ENCODE results near the gene CHD6.

DNA sequence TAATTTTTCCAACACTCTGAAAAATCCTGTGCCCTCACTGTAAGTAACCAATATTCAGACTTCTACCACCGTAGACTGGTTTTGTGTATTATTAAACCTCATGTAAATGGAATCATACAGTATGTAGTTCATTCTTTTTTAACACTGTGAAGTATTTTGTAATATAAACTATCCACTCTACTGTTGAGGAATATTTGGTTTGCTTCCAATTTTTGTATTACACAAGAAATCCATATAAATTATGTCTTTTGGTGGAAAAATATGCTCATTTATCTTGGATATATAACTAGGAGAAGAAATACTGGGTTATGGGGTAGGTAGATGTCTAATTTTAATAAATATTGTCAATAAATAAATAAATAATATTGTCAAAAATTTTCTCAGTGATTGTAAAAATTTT, 116.8 kb downstream of the CHD6 start:
- TF ChIP-seq, protein P1, sequence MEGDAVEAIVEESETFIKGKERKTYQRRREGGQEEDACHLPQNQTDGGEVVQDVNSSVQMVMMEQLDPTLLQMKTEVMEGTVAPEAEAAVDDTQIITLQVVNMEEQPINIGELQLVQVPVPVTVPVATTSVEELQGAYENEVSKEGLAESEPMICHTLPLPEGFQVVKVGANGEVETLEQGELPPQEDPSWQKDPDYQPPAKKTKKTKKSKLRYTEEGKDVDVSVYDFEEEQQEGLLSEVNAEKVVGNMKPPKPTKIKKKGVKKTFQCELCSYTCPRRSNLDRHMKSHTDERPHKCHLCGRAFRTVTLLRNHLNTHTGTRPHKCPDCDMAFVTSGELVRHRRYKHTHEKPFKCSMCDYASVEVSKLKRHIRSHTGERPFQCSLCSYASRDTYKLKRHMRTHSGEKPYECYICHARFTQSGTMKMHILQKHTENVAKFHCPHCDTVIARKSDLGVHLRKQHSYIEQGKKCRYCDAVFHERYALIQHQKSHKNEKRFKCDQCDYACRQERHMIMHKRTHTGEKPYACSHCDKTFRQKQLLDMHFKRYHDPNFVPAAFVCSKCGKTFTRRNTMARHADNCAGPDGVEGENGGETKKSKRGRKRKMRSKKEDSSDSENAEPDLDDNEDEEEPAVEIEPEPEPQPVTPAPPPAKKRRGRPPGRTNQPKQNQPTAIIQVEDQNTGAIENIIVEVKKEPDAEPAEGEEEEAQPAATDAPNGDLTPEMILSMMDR (conservative IDR thresholded peaks at IDR 0.05; ENCODE audit: low read depth in 2 of 2), result no peak
- TF ChIP-seq POLR2AphosphoS5 (IDR thresholded peaks at IDR 0.05; ENCODE audit: low read depth) (no peak), EZH2 (IDR thresholded peaks at IDR 0.05; ENCODE audit: low read depth, unreplicated experiment) (no peak), JUNB (IDR thresholded peaks at IDR 0.05; ENCODE audit: unreplicated experiment) (no peak), EZH2phosphoT487 (IDR thresholded peaks at IDR 0.05; ENCODE audit: unreplicated experiment) (no peak), ZNF114 (CRISPR knock-in tag; IDR thresholded peaks at IDR 0.05) (no peak)
- TF ChIP-seq, protein P2, sequence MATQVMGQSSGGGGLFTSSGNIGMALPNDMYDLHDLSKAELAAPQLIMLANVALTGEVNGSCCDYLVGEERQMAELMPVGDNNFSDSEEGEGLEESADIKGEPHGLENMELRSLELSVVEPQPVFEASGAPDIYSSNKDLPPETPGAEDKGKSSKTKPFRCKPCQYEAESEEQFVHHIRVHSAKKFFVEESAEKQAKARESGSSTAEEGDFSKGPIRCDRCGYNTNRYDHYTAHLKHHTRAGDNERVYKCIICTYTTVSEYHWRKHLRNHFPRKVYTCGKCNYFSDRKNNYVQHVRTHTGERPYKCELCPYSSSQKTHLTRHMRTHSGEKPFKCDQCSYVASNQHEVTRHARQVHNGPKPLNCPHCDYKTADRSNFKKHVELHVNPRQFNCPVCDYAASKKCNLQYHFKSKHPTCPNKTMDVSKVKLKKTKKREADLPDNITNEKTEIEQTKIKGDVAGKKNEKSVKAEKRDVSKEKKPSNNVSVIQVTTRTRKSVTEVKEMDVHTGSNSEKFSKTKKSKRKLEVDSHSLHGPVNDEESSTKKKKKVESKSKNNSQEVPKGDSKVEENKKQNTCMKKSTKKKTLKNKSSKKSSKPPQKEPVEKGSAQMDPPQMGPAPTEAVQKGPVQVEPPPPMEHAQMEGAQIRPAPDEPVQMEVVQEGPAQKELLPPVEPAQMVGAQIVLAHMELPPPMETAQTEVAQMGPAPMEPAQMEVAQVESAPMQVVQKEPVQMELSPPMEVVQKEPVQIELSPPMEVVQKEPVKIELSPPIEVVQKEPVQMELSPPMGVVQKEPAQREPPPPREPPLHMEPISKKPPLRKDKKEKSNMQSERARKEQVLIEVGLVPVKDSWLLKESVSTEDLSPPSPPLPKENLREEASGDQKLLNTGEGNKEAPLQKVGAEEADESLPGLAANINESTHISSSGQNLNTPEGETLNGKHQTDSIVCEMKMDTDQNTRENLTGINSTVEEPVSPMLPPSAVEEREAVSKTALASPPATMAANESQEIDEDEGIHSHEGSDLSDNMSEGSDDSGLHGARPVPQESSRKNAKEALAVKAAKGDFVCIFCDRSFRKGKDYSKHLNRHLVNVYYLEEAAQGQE (IDR thresholded peaks at IDR 0.05; ENCODE audit: unreplicated experiment), result no peak
- TF ChIP-seq, protein P3, sequence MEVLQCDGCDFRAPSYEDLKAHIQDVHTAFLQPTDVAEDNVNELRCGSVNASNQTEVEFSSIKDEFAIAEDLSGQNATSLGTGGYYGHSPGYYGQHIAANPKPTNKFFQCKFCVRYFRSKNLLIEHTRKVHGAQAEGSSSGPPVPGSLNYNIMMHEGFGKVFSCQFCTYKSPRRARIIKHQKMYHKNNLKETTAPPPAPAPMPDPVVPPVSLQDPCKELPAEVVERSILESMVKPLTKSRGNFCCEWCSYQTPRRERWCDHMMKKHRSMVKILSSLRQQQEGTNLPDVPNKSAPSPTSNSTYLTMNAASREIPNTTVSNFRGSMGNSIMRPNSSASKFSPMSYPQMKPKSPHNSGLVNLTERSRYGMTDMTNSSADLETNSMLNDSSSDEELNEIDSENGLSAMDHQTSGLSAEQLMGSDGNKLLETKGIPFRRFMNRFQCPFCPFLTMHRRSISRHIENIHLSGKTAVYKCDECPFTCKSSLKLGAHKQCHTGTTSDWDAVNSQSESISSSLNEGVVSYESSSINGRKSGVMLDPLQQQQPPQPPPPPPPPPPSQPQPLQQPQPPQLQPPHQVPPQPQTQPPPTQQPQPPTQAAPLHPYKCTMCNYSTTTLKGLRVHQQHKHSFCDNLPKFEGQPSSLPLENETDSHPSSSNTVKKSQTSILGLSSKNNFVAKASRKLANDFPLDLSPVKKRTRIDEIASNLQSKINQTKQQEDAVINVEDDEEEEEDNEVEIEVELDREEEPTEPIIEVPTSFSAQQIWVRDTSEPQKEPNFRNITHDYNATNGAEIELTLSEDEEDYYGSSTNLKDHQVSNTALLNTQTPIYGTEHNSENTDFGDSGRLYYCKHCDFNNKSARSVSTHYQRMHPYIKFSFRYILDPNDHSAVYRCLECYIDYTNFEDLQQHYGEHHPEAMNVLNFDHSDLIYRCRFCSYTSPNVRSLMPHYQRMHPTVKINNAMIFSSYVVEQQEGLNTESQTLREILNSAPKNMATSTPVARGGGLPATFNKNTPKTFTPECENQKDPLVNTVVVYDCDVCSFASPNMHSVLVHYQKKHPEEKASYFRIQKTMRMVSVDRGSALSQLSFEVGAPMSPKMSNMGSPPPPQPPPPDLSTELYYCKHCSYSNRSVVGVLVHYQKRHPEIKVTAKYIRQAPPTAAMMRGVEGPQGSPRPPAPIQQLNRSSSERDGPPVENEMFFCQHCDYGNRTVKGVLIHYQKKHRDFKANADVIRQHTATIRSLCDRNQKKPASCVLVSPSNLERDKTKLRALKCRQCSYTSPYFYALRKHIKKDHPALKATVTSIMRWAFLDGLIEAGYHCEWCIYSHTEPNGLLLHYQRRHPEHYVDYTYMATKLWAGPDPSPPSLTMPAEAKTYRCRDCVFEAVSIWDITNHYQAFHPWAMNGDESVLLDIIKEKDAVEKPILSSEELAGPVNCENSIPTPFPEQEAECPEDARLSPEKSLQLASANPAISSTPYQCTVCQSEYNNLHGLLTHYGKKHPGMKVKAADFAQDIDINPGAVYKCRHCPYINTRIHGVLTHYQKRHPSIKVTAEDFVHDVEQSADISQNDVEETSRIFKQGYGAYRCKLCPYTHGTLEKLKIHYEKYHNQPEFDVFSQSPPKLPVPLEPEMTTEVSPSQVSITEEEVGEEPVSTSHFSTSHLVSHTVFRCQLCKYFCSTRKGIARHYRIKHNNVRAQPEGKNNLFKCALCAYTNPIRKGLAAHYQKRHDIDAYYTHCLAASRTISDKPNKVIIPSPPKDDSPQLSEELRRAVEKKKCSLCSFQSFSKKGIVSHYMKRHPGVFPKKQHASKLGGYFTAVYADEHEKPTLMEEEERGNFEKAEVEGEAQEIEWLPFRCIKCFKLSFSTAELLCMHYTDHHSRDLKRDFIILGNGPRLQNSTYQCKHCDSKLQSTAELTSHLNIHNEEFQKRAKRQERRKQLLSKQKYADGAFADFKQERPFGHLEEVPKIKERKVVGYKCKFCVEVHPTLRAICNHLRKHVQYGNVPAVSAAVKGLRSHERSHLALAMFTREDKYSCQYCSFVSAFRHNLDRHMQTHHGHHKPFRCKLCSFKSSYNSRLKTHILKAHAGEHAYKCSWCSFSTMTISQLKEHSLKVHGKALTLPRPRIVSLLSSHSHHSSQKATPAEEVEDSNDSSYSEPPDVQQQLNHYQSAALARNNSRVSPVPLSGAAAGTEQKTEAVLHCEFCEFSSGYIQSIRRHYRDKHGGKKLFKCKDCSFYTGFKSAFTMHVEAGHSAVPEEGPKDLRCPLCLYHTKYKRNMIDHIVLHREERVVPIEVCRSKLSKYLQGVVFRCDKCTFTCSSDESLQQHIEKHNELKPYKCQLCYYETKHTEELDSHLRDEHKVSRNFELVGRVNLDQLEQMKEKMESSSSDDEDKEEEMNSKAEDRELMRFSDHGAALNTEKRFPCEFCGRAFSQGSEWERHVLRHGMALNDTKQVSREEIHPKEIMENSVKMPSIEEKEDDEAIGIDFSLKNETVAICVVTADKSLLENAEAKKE (CRISPR knock-in tag; IDR thresholded peaks at IDR 0.05), result no peak
- TF ChIP-seq, protein P4, sequence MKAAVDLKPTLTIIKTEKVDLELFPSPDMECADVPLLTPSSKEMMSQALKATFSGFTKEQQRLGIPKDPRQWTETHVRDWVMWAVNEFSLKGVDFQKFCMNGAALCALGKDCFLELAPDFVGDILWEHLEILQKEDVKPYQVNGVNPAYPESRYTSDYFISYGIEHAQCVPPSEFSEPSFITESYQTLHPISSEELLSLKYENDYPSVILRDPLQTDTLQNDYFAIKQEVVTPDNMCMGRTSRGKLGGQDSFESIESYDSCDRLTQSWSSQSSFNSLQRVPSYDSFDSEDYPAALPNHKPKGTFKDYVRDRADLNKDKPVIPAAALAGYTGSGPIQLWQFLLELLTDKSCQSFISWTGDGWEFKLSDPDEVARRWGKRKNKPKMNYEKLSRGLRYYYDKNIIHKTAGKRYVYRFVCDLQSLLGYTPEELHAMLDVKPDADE (IDR thresholded peaks at IDR 0.05), result no peak
